Epithelial cell of proximal tubule (primary cell): Measurements from ENCODE around the gene ATP2C1. TPM values are rescaled to one million over a fixed set of nuclear protein-coding genes. Genes with fewer than 3 reads are reported as not detected.
A peak's percentile ranks its signal among the peaks of the same experiment; 100 is the strongest.

Experiments used
- DNase-seq: peaks from one replicate; pipeline ENCODE4 v3.0.0-alpha.2; 2011; ENCODE audit warnings: low read depth
- H3K4me3 ChIP-seq: 2 replicates; pipeline ENCODE4 v1.5.1; 2011; ENCODE audit warnings: low read depth, mild to moderate bottlenecking, low read length
- CTCF ChIP-seq: conservative IDR thresholded peaks from 2 replicates; pipeline ENCODE4 v1.5.1; 2012; ENCODE audit warnings: low read depth, mild to moderate bottlenecking, low read length
- total RNA-seq: library from RNA; depleted of rRNA; stranded (reverse); fragments of >200 nt; gene quantifications from 2 replicates; pipeline ENCODE4 v1.2.3, GENCODE V29; 2015

The ATP2C1 gene
- total RNA-seq, 1 donor from 2014 or later = 104 TPM

- DNase-seq = no peak
- TF ChIP-seq CTCF = no peak
- no peak overlapping the region for H3K4me3 ChIP-seq
Measured at GRCh38 chr3:130870423-130870822, 23.5 kb upstream of the ATP2C1 start.

GRCh38 chr3:130876594-130876993 is 17.3 kb upstream of the ATP2C1 start:
- H3K4me3 ChIP-seq = no peak overlapping the region
- TF ChIP-seq CTCF = no peak
- DNase-seq = no peak

DNA sequence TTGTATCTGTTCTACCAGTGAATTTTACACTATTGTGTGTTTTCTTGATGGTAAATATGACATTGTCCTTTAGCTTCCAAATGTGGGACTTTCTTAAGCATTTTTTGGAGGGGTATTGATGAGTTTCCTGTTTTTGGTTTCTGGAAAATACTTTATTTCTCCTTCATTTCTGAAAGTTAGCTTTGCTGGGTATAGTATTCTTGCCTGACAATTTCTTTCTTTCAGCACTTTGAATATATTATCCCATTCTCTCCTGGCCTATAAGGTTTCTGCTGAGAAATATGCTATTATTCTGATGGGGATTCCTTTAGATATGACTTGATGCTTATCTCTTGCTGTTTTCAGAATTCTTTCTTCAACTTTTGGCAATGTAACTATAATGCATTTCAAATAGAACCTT is 15.4 kb upstream of the ATP2C1 start:
- H3K4me3 ChIP-seq = no peak overlapping the region
- no peak for TF ChIP-seq CTCF
- no peak for DNase-seq

DNA sequence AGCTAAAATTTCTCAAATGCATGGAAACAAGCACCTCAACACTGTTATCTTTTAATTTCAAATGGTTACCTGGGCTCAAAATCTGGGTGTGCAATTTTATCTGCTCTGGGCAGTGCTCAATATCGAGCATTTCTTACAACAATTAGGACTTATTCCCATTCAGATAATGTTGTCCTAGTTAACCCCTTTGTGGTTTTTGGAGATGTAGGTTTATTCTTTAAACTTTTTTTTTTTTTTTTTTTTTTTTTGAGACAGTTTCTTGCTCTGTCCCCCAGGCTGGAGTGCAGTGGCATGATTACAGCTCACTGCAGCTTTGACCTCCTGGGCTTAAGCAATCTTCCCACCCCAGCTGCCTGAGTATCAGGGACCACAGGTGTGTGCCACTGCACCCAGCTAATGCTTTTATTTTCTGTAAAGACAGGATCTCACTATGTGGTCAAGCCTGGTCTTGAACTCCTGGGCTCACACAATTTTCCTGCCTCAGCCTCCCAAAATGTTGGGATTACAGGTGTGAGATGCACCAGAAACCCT is 4.4 kb upstream of the ATP2C1 start:
- no peak overlapping the region for H3K4me3 ChIP-seq
- no peak for DNase-seq
- TF ChIP-seq CTCF = no peak

- peak; percentile 41 for DNase-seq
- H3K4me3 ChIP-seq = peak overlapping the region; percentile 94
- TF ChIP-seq CTCF = peak; percentile 96
Measured at GRCh38 chr3:130892759-130893375, 1.0 kb upstream of the ATP2C1 start.

- peak overlapping the region; percentile 94 for H3K4me3 ChIP-seq
- TF ChIP-seq CTCF = no peak
- DNase-seq = no peak
Measured at GRCh38 chr3:130894130-130894985, 474 bp downstream of the ATP2C1 start.
